ENCODE data around the gene MRPL38.
A peak's percentile ranks its signal among the peaks of the same experiment; 100 is the strongest.

MRPL38 gene

GRCh38 chr17:75904749-75905521 lies at the start of gene MRPL38:
TSS of gene MRPL38 (minus strand) at chr17:75904884. CDS start at chr17:75904875, 9 bp downstream.
- peak; percentile 97 for DNase-seq (ENCODE audit: low spot score)

- peak; percentile 41 for DNase-seq (ENCODE audit: low spot score)
Measured at GRCh38 chr17:75950855-75951554, 46.3 kb upstream of the MRPL38 start.

- DNase-seq (ENCODE audit: low spot score) = no peak
Measured at GRCh38 chr17:75950421-75950820, 45.7 kb upstream of the MRPL38 start.

GRCh38 chr17:75945211-75945610 lies 40.5 kb upstream of the MRPL38 start:
- DNase-seq (ENCODE audit: low spot score) = no peak

GRCh38 chr17:75943491-75943890 lies 38.8 kb upstream of the MRPL38 start:
- no peak for DNase-seq (ENCODE audit: low spot score)

- no peak for DNase-seq (ENCODE audit: low spot score)
Measured at GRCh38 chr17:75942473-75942872, 37.8 kb upstream of the MRPL38 start.

- no peak for DNase-seq (ENCODE audit: low spot score)
Measured at GRCh38 chr17:75941442-75941819, 36.7 kb upstream of the MRPL38 start.

GRCh38 chr17:75940727-75941441 lies 36.2 kb upstream of the MRPL38 start, which contains the start of gene FBF1:
TSS of gene FBF1 (minus strand) at chr17:75941042. CDS start at chr17:75938149, 2,893 bp downstream.
- DNase-seq (ENCODE audit: low spot score) = peak; percentile 92

GRCh38 chr17:75937652-75938051 lies 33.0 kb upstream of the MRPL38 start:
- no peak for DNase-seq (ENCODE audit: low spot score)

GRCh38 chr17:75933808-75934207 lies 29.1 kb upstream of the MRPL38 start:
- DNase-seq (ENCODE audit: low spot score) = no peak

- no peak for DNase-seq (ENCODE audit: low spot score)
Measured at GRCh38 chr17:75932852-75933251, 28.2 kb upstream of the MRPL38 start.

GRCh38 chr17:75931062-75931461 lies 26.4 kb upstream of the MRPL38 start:
- no peak for DNase-seq (ENCODE audit: low spot score)

- peak; percentile 51 for DNase-seq (ENCODE audit: low spot score)
Measured at GRCh38 chr17:75927286-75927922, 22.7 kb upstream of the MRPL38 start.

GRCh38 chr17:75926456-75926855 lies 21.8 kb upstream of the MRPL38 start:
- no peak for DNase-seq (ENCODE audit: low spot score)

- DNase-seq (ENCODE audit: low spot score) = no peak
Measured at GRCh38 chr17:75925912-75926311, 21.2 kb upstream of the MRPL38 start.

GRCh38 chr17:75925103-75925502 lies 20.4 kb upstream of the MRPL38 start:
- no peak for DNase-seq (ENCODE audit: low spot score)

- no peak for DNase-seq (ENCODE audit: low spot score)
Measured at GRCh38 chr17:75922963-75923874, 18.5 kb upstream of the MRPL38 start.

- no peak for DNase-seq (ENCODE audit: low spot score)
Measured at GRCh38 chr17:75922173-75922961, 17.7 kb upstream of the MRPL38 start.

- no peak for DNase-seq (ENCODE audit: low spot score)
Measured at GRCh38 chr17:75921596-75921995, 16.9 kb upstream of the MRPL38 start.

- DNase-seq (ENCODE audit: low spot score) = no peak
Measured at GRCh38 chr17:75920045-75920560, 15.4 kb upstream of the MRPL38 start.

Data from NAMALWA (cell line).